Muscle of leg (tissue), 11 donors: ENCODE data around the gene PON1. TPM values are rescaled to one million over a fixed set of nuclear protein-coding genes. Genes with fewer than 3 reads are reported as not detected.
A peak's percentile ranks its signal among the peaks of the same experiment; 100 is the strongest.

Experiments
- DNase-seq: peaks from one replicate; pipeline ENCODE4 v3.0.0; 2013
- H3K27ac ChIP-seq: one replicate; pipeline ENCODE4 v1.5.1; 2013; ENCODE audit warnings: mild to moderate bottlenecking, low read length, control low read depth
- H3K27me3 ChIP-seq: one replicate; pipeline ENCODE4 v1.6.1; 2013; ENCODE audit warnings: low read length; ENCODE audit not compliant: control insufficient read depth, insufficient read depth
- H3K36me3 ChIP-seq: one replicate; pipeline ENCODE4 v1.6.1; 2013; ENCODE audit warnings: low read length; ENCODE audit not compliant: control insufficient read depth, insufficient read depth
- H3K4me1 ChIP-seq: one replicate; pipeline ENCODE4 v1.6.1; 2013; ENCODE audit warnings: low read length; ENCODE audit not compliant: control insufficient read depth, insufficient read depth
- H3K4me3 ChIP-seq: one replicate; pipeline ENCODE4 v1.5.1; 2013; ENCODE audit warnings: low read length, control low read depth
- H3K9me3 ChIP-seq: replicated peaks from 2 replicates; pipeline ENCODE4 v1.6.1; 2013; ENCODE audit warnings: low read depth, low read length; ENCODE audit not compliant: control insufficient read depth
- WGBS: methylation state at CpG from one replicate; pipeline ENCODE4 v1.1.5; 2013; ENCODE audit warnings: missing lambda C conversion rate; ENCODE audit not compliant: insufficient coverage; 5-methylcytosine and 5-hydroxymethylcytosine counted together
- polyA plus RNA-seq, 8 donors: library from polyadenylated mRNA; unstranded; fragments of 120-200 nt; gene quantifications; one replicate each; pipeline versions ENCODE4 v1.2.1 to v1.2.3, GENCODE V29; 2013; ENCODE audit warnings: inconsistent platforms in 1 of 8, low replicate concordance in 1 of 8; ENCODE audit not compliant: insufficient read length in 8 of 8, insufficient read depth in 1 of 8
- total RNA-seq: library from RNA; stranded (reverse); fragments of 120-200 nt; gene quantifications from one replicate; pipeline ENCODE4 v1.2.4, GENCODE V29; 2013

PON1 gene
- total and polyA plus RNA-seq, 9 donors: 0.28 to 0.52 (median 0.32) TPM

DNA sequence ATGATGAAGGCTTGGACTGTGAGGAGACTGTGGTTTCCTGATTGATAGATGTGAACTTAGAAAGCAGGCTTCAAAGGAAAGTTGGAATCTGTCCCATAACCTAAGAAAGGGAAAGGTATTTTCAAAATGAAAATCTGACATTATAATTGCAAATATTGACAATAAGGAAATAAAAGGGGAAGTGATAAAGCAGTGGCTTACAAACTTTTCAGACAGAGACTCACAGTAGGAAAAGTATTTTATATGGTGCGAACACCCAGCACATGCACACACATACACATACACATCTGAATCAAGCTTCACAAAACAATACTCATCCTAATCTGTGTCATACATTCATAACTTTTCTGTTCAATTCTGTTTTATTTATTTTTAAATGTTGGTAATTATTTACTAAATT is 4.8 kb downstream of the PON1 start:
- Histone ChIP-seq H3K4me1 (no peaks in the 10 kb centered on the region), H3K9me3 (no peaks in the 10 kb centered on the region), H3K27me3 (no peaks in the 10 kb centered on the region), H3K36me3 (no peaks in the 10 kb centered on the region), H3K27ac (no peak overlapping the region), H3K4me3 (no peak overlapping the region)
- no CpG with 5 or more reads among the region's 1 CpG for WGBS
- no peak for DNase-seq

DNA sequence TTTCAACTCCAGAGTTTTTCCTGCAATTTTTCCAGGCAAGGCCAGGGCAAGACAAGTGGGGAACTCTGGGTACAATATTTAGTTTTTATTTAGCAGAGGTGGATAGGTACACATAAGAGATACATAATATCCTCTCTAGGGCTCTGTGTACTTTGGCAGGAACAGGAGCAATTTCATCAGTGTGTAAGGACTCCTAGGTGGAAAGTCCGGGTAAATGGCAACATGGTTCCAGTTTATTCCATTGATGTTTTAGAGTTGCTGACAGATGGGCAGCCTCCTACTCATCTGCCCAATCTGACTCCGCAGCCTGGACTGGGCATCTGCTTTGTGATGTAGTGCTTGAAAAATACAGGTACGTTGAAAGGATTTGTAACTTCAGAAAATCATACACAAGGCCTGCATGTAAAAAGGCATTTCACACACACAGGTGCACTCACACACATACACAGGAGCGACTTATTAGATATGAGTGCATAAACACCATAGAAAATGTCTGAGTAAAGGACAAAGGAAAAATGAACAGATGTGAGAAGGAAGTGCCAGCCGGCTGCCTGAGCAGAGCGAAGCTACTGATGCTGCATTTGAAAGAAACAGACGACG is 5.7 kb downstream of the PON1 start:
- H3K4me1 ChIP-seq: no peaks in the 10 kb centered on the region
- no peak overlapping the region for H3K27ac ChIP-seq
- H3K9me3 ChIP-seq: no peaks in the 10 kb centered on the region
- no peak overlapping the region for H3K4me3 ChIP-seq
- DNase-seq: no peak
- no peaks in the 10 kb centered on the region for H3K36me3 ChIP-seq
- WGBS: no CpG with 5 or more reads among the region's 8 CpGs
- no peaks in the 10 kb centered on the region for H3K27me3 ChIP-seq

DNA sequence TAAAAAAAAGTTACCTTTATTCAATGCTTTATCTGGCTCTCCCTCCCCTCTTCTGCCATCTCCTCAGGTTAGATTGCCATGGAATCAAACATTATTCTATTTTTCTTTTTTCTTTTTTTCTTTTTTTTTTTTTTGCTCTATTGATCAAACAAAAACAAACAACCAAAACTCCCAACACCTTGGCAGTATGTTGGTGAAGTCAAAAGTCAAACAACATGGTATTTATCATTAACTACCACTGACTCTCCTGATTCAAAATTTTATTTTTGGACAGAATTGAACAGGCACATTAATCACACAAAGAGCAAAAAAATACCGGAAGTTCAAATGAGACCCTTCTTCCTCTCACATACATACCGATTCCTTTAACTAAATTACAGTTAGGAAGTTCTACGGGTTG is 6.4 kb downstream of the PON1 start:
- no peaks in the 10 kb centered on the region for H3K9me3 ChIP-seq
- no peak for DNase-seq
- H3K36me3 ChIP-seq: no peaks in the 10 kb centered on the region
- H3K27ac ChIP-seq: no peak overlapping the region
- no CpG with 5 or more reads among the region's 3 CpGs for WGBS
- H3K4me3 ChIP-seq: no peak overlapping the region
- H3K27me3 ChIP-seq: no peaks in the 10 kb centered on the region
- H3K4me1 ChIP-seq: no peaks in the 10 kb centered on the region

DNA sequence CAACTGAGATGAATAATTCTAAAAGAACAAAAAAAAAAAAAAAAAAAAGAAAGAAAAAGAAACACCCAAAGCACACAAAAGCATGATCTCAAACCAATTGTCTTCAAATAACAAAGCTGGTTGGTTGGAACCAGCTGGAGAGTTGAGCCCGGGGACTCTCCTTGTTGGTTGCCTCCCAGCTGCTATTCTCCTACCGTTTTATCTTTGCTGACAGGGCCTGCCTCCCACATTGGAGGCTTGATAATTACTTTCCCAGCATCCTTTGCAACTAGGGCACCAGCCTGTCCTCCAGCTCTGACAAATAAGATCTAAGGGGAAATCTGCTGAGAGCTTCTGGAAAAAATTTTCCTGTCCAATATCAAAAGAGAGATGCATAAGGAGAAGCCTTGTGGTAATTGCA is 6.8 kb downstream of the PON1 start:
- Histone ChIP-seq H3K27me3 (no peaks in the 10 kb centered on the region), H3K36me3 (no peaks in the 10 kb centered on the region), H3K4me3 (no peak overlapping the region), H3K4me1 (no peaks in the 10 kb centered on the region), H3K27ac (no peak overlapping the region), H3K9me3 (no peaks in the 10 kb centered on the region)
- no peak for DNase-seq
- WGBS: 50% methylated on average over 2 of the region's 2 CpGs

DNA sequence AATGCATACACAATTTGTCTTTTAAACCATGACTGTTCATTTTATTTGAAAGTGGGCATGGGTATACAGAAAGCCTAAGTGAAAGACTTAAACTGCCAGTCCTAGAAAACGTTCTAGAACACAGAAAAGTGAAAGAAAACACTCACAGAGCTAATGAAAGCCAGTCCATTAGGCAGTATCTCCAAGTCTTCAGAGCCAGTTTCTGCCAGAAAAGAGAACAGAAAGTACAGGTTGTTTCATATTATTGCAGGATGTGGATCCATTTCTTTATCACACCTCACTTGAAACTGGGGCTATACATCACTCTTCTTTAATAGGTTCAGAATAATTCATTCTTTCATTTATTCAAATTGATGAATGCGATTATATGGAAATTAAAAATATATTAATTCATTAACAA is 7.7 kb downstream of the PON1 start:
- H3K9me3 ChIP-seq: no peaks in the 10 kb centered on the region
- no peaks in the 10 kb centered on the region for H3K27me3 ChIP-seq
- no peak for DNase-seq
- H3K4me1 ChIP-seq: no peaks in the 10 kb centered on the region
- no peak overlapping the region for H3K27ac ChIP-seq
- no peaks in the 10 kb centered on the region for H3K36me3 ChIP-seq
- no CpG with 5 or more reads among the region's 2 CpGs for WGBS
- no peak overlapping the region for H3K4me3 ChIP-seq

DNA sequence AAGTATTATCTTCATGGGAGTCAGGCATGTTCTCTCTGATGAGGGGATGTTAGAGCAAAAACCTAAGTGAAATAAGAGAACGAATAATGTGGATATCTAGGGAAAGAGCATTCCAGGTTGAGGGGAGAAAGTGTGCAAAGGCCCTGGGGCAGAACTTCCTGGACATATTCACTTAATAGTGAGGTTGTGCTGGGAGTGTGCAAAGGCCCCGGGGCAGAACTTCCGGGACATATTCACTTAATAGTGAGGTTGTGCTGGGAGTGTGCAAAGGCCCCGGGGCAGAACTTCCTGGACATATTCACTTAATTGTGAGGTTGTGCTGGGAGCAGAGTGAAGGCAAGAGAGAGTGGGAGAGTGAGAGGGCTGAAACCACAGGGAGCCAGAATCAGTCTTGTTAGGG is 11.8 kb downstream of the PON1 start:
- Histone ChIP-seq H3K9me3 (no peaks in the 10 kb centered on the region), H3K4me1 (no peaks in the 10 kb centered on the region), H3K27me3 (no peaks in the 10 kb centered on the region), H3K4me3 (no peak overlapping the region), H3K36me3 (no peaks in the 10 kb centered on the region), H3K27ac (no peak overlapping the region)
- DNase-seq: no peak
- 100% methylated on average over 1 of the region's 4 CpGs for WGBS

DNA sequence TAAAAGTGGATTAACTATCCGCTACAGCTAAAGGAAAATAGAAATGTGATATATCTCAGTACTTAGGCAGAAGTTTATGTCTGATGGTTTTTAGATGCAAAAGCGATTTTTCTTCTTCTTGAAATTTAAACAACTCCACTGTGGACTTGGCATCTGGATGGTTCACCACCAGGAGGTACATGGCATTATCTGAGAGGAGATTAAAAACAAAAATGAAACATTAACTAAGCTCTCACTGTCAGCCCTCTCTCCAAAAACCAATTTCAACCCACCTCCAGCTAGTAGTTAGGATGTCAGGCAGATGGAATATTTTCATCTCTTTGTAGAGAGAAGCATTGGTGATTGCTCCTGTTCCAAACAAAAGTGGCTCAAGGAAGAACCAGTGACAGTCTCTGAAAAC is 12.9 kb downstream of the PON1 start:
- no peak for DNase-seq
- Histone ChIP-seq H3K4me1 (no peaks in the 10 kb centered on the region), H3K27ac (no peak overlapping the region), H3K4me3 (no peak overlapping the region), H3K36me3 (no peaks in the 10 kb centered on the region), H3K9me3 (no peaks in the 10 kb centered on the region), H3K27me3 (no peaks in the 10 kb centered on the region)
- WGBS: no CpG with 5 or more reads among the region's 2 CpGs

DNA sequence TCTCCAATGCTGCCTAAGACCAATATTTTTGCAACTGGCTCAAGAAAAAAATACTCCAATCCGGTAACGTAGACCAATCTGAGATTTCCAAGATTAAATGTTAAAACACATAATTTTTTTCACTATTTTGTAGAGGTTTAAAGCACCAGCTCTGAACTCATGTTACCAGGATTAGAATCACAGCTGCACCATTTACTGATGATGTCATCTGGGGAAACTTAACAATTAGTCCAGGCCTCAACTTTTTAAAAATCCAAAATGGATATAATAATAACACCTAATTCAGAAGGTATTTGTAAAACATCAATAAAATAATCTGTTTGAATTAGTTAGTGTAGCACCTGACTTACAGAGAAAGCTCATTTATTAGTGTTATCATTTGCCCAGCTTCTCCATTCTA is 14.4 kb downstream of the PON1 start:
- no peak overlapping the region for H3K27ac ChIP-seq
- no peak overlapping the region for H3K4me3 ChIP-seq
- no peaks in the 10 kb centered on the region for H3K9me3 ChIP-seq
- no peaks in the 10 kb centered on the region for H3K27me3 ChIP-seq
- peak; percentile 23 for DNase-seq
- no peaks in the 10 kb centered on the region for H3K36me3 ChIP-seq
- no CpG with 5 or more reads among the region's 2 CpGs for WGBS
- no peaks in the 10 kb centered on the region for H3K4me1 ChIP-seq

DNA sequence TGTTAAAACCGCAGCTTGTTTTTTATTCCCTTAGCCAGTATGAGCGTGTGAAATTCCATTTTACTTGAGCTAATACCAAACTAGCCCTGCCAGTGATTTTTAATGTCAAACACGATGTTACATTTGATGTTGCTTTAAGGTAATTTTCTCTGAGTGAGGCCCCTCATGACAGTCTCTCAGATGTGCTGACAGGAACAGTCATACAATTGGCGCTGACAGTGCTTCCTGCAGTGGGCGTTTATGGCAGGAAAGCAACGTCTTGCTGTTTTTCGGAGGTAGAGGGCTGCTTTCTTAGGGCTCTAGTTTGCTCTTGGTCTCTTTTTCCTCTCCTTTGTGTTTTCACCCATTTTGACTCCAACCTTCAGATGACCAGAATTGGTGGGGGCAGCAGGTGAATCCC is 19.3 kb downstream of the PON1 start:
- H3K27me3 ChIP-seq: no peaks in the 10 kb centered on the region
- H3K9me3 ChIP-seq: no peaks in the 10 kb centered on the region
- no peaks in the 10 kb centered on the region for H3K4me1 ChIP-seq
- no peak overlapping the region for H3K4me3 ChIP-seq
- WGBS: no CpG with 5 or more reads among the region's 7 CpGs
- H3K36me3 ChIP-seq: no peaks in the 10 kb centered on the region
- DNase-seq: no peak
- no peak overlapping the region for H3K27ac ChIP-seq

DNA sequence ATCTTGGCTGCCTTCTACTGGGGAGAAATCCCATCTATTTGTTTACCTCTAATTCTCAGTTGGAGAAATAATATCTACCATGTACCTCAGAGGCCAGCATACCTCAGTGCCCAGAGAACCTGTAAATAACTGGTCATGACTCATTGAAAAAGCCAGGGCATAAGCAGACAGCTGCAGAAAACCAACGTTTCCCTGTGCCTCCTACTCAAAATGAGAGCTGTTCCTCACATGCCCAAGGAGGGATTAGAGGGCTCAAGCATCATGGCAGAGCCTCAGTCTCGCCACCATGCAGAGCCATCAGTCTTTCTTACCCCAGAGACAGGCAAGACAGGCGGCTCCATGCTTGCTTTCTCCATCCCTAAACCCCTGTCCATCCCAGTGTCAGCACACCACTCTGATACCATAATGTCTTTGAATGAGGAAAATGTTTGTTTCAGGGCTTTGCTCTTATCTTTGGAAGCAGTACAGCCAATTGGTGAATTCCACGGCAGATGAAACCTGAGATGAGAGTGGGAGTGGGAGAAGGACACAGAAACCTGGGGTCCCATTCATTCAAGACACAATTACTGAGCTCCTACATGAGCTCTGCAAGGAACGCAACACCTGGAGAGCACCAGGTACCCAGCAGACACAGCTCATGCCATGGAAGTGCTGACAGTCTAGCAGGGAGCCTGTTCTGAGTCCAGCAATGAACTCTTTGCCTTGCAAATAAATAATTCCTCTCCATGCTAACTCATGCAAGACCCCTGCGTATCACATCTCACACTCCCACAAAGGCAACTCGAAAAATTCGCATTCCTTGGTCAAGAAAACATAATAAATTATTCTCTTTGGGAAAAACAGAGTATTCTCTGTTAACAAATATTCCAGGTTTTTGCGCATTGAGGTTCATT is 21.1 kb downstream of the PON1 start:
- no peak for DNase-seq
- H3K36me3 ChIP-seq: no peaks in the 10 kb centered on the region
- H3K27me3 ChIP-seq: no peaks in the 10 kb centered on the region
- no peaks in the 10 kb centered on the region for H3K9me3 ChIP-seq
- H3K4me1 ChIP-seq: no peaks in the 10 kb centered on the region
- 54% methylated on average over 2 of the region's 9 CpGs for WGBS
- H3K4me3 ChIP-seq: no peak overlapping the region
- no peak overlapping the region for H3K27ac ChIP-seq
